ENCODE measurements around the gene TANC1.
"Not testable (repeated sequence)": the region's sequence is repeated elsewhere in the genome, so short reads cannot be mapped to it uniquely, and the experiment has no call there.

The TANC1 gene

DNA sequence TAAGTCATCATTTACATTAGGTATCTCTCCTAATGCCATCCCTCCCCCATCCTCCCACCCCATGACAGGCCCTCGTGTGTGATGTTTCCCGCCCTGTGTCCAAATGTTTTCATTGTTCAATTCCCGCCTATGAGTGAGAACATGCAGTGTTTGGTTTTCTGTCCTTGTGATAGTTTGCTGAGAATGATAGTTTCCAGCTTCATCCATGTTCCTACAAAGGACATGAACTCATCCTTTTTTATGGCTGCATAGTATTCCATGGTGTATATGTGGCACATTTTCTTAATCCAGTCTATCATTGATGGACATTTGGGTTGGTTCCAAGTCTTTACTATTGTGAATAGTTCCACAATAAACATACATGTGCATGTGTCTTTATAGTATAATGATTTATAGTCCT lies 68.0 kb downstream of the TANC1 start:
- not testable (repeated sequence) for H4K91ac ChIP-seq (ENCODE audit: low read depth, low read length); H3K79me2 ChIP-seq (ENCODE audit: control insufficient read depth, insufficient read depth, low read length, poor library complexity); H3K36me3 ChIP-seq (ENCODE audit: control insufficient read depth in 1 of 2, insufficient read depth in 2 of 2, low read length in 2 of 2); H3K23ac ChIP-seq (ENCODE audit: low read length); H4K8ac ChIP-seq (ENCODE audit: low read depth, low read length); H2AK5ac ChIP-seq (ENCODE audit: low read length); H2AFZ ChIP-seq (ENCODE audit: insufficient read depth, low read length, poor library complexity); DNase-seq; H3K14ac ChIP-seq (ENCODE audit: low read length); H3K27me3 ChIP-seq (ENCODE audit: insufficient read depth, low read length); H2BK120ac ChIP-seq (ENCODE audit: insufficient read depth, low read length, poor library complexity); H2BK5ac ChIP-seq (ENCODE audit: low read depth, low read length, poor library complexity); H3K4ac ChIP-seq (ENCODE audit: low read depth, low read length); H3K18ac ChIP-seq (ENCODE audit: low read length); H3K79me1 ChIP-seq (ENCODE audit: low read length); H3K27ac ChIP-seq (ENCODE audit: low read depth, low read length); H2BK12ac ChIP-seq (ENCODE audit: low read length); H3K4me3 ChIP-seq (ENCODE audit: low read depth, low read length); H3K4me2 ChIP-seq (ENCODE audit: low read length); H3K9me3 ChIP-seq (ENCODE audit: insufficient read depth, low read depth, low read length); H3K9ac ChIP-seq (ENCODE audit: low read length); H4K12ac ChIP-seq (ENCODE audit: low read depth, low read length)
- WGBS (ENCODE audit: extremely low coverage, insufficient coverage, insufficient read length): no CpG with 5 or more reads among the region's 3 CpGs
- peaks cover 11 to 18% of the 10 kb centered on the region in 2 experiments for H3K4me1 ChIP-seq (ENCODE audit: control insufficient read depth in 1 of 2, insufficient read depth in 2 of 2, low read length in 2 of 2)

DNA sequence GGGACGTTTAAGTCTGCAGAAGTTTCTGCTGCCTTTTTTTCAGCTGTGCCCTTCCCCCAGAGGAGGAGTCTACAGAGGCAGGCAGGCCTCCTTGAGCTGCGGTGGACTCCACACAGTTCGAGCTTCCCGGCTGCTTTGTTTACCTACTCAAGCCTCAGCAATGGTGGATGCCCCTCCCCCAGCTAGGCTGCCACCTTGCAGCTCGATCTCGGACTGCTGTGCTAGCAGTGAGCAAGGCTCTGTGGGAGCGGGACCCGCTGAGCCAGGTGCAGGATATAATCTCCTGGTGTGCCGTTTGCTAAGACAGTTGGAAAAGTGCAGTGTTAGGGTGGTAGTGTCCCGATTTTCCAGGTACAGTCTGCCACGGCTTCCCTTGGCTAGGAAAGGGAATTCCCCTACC lies 72.9 kb downstream of the TANC1 start:
- not testable (repeated sequence) for H3K9me3 ChIP-seq (ENCODE audit: insufficient read depth, low read depth, low read length); H3K4ac ChIP-seq (ENCODE audit: low read depth, low read length); H3K23ac ChIP-seq (ENCODE audit: low read length); H2BK120ac ChIP-seq (ENCODE audit: insufficient read depth, low read length, poor library complexity); H3K4me1 ChIP-seq (ENCODE audit: control insufficient read depth in 1 of 2, insufficient read depth in 2 of 2, low read length in 2 of 2); H4K8ac ChIP-seq (ENCODE audit: low read depth, low read length); H3K14ac ChIP-seq (ENCODE audit: low read length); H3K27ac ChIP-seq (ENCODE audit: low read depth, low read length); H3K4me2 ChIP-seq (ENCODE audit: low read length); H2AK5ac ChIP-seq (ENCODE audit: low read length); H4K91ac ChIP-seq (ENCODE audit: low read depth, low read length); H3K79me2 ChIP-seq (ENCODE audit: control insufficient read depth, insufficient read depth, low read length, poor library complexity); H3K79me1 ChIP-seq (ENCODE audit: low read length); H2AFZ ChIP-seq (ENCODE audit: insufficient read depth, low read length, poor library complexity); H2BK5ac ChIP-seq (ENCODE audit: low read depth, low read length, poor library complexity); H2BK12ac ChIP-seq (ENCODE audit: low read length); H3K27me3 ChIP-seq (ENCODE audit: insufficient read depth, low read length); H3K18ac ChIP-seq (ENCODE audit: low read length); DNase-seq; H4K12ac ChIP-seq (ENCODE audit: low read depth, low read length); H3K4me3 ChIP-seq (ENCODE audit: low read depth, low read length); H3K9ac ChIP-seq (ENCODE audit: low read length)
- H3K36me3 ChIP-seq (ENCODE audit: control insufficient read depth in 1 of 2, insufficient read depth in 2 of 2, low read length in 2 of 2): peaks cover 11 to 15% of the 10 kb centered on the region in 2 experiments
- WGBS (ENCODE audit: extremely low coverage, insufficient coverage, insufficient read length): no CpG with 5 or more reads among the region's 11 CpGs

DNA sequence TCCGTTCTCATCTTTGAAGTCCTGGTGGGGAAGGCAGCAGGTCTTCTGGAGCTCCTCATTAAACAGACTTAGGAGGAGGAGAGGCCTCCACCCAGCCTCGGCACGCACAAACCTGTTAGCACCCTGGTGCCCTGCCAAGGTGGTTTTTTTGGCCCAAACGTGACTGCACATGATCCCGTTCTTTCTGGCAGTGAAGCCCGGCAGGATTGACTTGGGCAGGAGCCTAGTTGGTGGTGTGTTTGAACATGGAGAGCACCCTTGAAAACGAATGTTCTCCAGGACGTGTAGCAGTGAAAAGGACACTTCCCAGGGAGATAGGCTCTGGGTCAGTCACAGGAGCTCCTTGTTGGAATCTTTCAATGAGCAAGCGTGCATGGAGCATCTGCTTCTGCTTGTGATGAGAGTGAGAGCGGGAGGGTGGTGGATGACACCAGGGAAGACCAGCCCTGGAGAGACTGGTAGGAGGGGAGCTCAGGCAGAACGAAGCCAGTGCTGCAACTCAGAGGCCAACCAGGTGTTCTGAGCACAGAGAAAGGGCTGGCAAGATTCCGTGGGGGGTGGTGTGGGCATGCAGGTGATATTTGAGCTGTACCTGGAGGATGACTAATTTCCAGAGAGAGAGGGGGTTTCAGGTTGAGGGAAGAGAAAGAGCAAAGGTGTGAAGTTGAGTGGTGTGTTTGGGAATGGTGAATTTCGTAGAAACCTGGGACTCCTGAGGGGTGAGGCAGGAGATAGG lies 73.8 kb downstream of the TANC1 start:
- Histone ChIP-seq H4K91ac (ENCODE audit: low read depth, low read length) (no peak overlapping the region), H3K9me3 (ENCODE audit: insufficient read depth, low read depth, low read length) (peaks cover 7% of the 10 kb centered on the region), H3K36me3 (ENCODE audit: control insufficient read depth in 1 of 2, insufficient read depth in 2 of 2, low read length in 2 of 2) (peaks cover 11 to 15% of the 10 kb centered on the region in 2 experiments), H3K79me2 (ENCODE audit: control insufficient read depth, insufficient read depth, low read length, poor library complexity) (no peaks in the 10 kb centered on the region), H3K4me2 (ENCODE audit: low read length) (no peak overlapping the region), H3K18ac (ENCODE audit: low read length) (no peak overlapping the region), H3K9ac (ENCODE audit: low read length) (no peak overlapping the region), H3K4me3 (ENCODE audit: low read depth, low read length) (no peak overlapping the region), H3K79me1 (ENCODE audit: low read length) (no peaks in the 10 kb centered on the region), H3K23ac (ENCODE audit: low read length) (no peak overlapping the region), H2AFZ (ENCODE audit: insufficient read depth, low read length, poor library complexity) (no peak overlapping the region), H2BK120ac (ENCODE audit: insufficient read depth, low read length, poor library complexity) (no peak overlapping the region), H3K27ac (ENCODE audit: low read depth, low read length) (no peak overlapping the region), H3K4me1 (ENCODE audit: control insufficient read depth in 1 of 2, insufficient read depth in 2 of 2, low read length in 2 of 2) (peaks cover 0 to 5% of the 10 kb centered on the region in 2 experiments), H4K8ac (ENCODE audit: low read depth, low read length) (no peak overlapping the region), H2BK5ac (ENCODE audit: low read depth, low read length, poor library complexity) (no peak overlapping the region), H2AK5ac (ENCODE audit: low read length) (no peak overlapping the region), H4K12ac (ENCODE audit: low read depth, low read length) (no peak overlapping the region), H2BK12ac (ENCODE audit: low read length) (no peak overlapping the region), H3K27me3 (ENCODE audit: insufficient read depth, low read length) (no peaks in the 10 kb centered on the region), H3K4ac (ENCODE audit: low read depth, low read length) (no peak overlapping the region), H3K14ac (ENCODE audit: low read length) (no peak overlapping the region)
- 100% methylated on average over 1 of the region's 13 CpGs for WGBS (ENCODE audit: extremely low coverage, insufficient coverage, insufficient read length)
- DNase-seq: no peak

DNA sequence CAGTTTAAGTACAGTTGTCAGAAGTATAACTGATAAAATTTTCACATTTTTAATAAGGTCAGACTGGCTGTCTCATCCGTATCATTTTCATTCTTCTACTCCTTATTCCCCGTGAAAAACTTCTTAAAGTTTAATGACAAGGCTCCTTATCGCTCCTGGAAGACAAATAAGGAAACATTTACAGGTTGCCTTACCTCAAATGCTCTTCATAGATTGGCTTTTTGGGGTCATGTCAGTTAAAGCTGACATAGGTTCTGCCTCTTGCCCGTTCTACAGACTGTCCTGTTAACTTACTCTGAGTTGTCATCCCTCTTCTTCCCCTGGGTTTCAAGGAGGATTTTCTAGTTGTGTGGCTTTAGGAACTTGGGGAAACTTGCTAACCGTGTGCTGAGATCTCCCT lies 75.3 kb downstream of the TANC1 start:
- no peak overlapping the region for H2BK5ac ChIP-seq (ENCODE audit: low read depth, low read length, poor library complexity)
- no peak overlapping the region for H4K91ac ChIP-seq (ENCODE audit: low read depth, low read length)
- no CpG with 5 or more reads among the region's 5 CpGs for WGBS (ENCODE audit: extremely low coverage, insufficient coverage, insufficient read length)
- no peak overlapping the region for H3K14ac ChIP-seq (ENCODE audit: low read length)
- no peak overlapping the region for H3K18ac ChIP-seq (ENCODE audit: low read length)
- H2AFZ ChIP-seq (ENCODE audit: insufficient read depth, low read length, poor library complexity): no peak overlapping the region
- H3K9me3 ChIP-seq (ENCODE audit: insufficient read depth, low read depth, low read length): peaks cover 7% of the 10 kb centered on the region
- no peak overlapping the region for H4K8ac ChIP-seq (ENCODE audit: low read depth, low read length)
- H2BK12ac ChIP-seq (ENCODE audit: low read length): no peak overlapping the region
- no peaks in the 10 kb centered on the region for H3K27me3 ChIP-seq (ENCODE audit: insufficient read depth, low read length)
- no peaks in the 10 kb centered on the region for H3K79me2 ChIP-seq (ENCODE audit: control insufficient read depth, insufficient read depth, low read length, poor library complexity)
- H3K27ac ChIP-seq (ENCODE audit: low read depth, low read length): no peak overlapping the region
- peak overlapping the region; percentile 7 for H3K4ac ChIP-seq (ENCODE audit: low read depth, low read length)
- H4K12ac ChIP-seq (ENCODE audit: low read depth, low read length): no peak overlapping the region
- no peaks in the 10 kb centered on the region for H3K79me1 ChIP-seq (ENCODE audit: low read length)
- no peak overlapping the region for H3K9ac ChIP-seq (ENCODE audit: low read length)
- H3K4me1 ChIP-seq (ENCODE audit: control insufficient read depth in 1 of 2, insufficient read depth in 2 of 2, low read length in 2 of 2): peaks cover 0 to 7% of the 10 kb centered on the region in 2 experiments
- no peak for DNase-seq
- H3K4me2 ChIP-seq (ENCODE audit: low read length): no peak overlapping the region
- H3K23ac ChIP-seq (ENCODE audit: low read length): no peak overlapping the region
- H3K4me3 ChIP-seq (ENCODE audit: low read depth, low read length): no peak overlapping the region
- peaks cover 12 to 15% of the 10 kb centered on the region in 2 experiments for H3K36me3 ChIP-seq (ENCODE audit: control insufficient read depth in 1 of 2, insufficient read depth in 2 of 2, low read length in 2 of 2)
- no peak overlapping the region for H2BK120ac ChIP-seq (ENCODE audit: insufficient read depth, low read length, poor library complexity)
- H2AK5ac ChIP-seq (ENCODE audit: low read length): no peak overlapping the region

Measured in trophoblast cell (in vitro differentiated cells and primary cell).